ENCODE measurements around the gene MGAT3.

The MGAT3 gene

DNA sequence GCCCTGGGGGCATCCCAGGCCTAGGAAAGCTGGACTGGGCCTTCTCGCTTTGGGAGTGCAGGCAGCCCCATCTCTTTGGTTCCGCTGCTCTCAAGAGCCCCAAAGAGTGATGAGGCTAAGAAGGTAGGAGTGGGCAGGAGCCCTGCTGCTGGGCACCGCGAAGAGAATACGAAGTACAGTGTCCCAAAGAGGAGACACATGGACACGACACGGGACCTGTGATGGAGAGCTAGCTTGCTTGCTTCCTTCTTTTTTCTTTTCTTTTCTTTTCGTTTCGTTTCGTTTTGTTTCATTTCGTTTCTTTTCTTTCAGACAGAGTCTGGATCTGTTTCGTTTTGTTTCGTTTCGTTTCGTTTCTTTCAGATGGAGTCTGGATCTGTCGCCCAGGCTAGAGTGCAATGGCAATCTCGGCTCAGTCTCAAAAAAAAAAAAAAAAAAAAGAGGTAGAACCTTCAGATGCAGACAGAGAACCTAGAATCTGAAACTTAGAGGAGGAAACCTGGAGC, 10.6 kb downstream of the MGAT3 start:
- Mint-ChIP-seq H3K36me3 (ENCODE audit: low read depth) (no peaks in the 10 kb centered on the region), H3K4me3 (no peak overlapping the region), H3K27me3 (peaks cover 16% of the 10 kb centered on the region), H3K9me3 (no peaks in the 10 kb centered on the region), H3K4me1 (ENCODE audit: low read depth) (peaks cover 91% of the 10 kb centered on the region), H3K27ac (peak overlapping the region; percentile 73)
- intact Hi-C loops (cut with micrococcal nuclease), result no loop called here

- Mint-ChIP-seq H3K9me3 (no peaks in the 10 kb centered on the region), H3K27me3 (peaks cover 19% of the 10 kb centered on the region), H3K27ac (peak overlapping the region; percentile 73), H3K4me1 (ENCODE audit: low read depth) (peaks cover 90% of the 10 kb centered on the region), H3K4me3 (no peak overlapping the region), H3K36me3 (ENCODE audit: low read depth) (no peaks in the 10 kb centered on the region)
- intact Hi-C loops (cut with micrococcal nuclease), result no loop called here
Observed at GRCh38 chr22:39468487-39469325, 11.9 kb downstream of the MGAT3 start.

DNA sequence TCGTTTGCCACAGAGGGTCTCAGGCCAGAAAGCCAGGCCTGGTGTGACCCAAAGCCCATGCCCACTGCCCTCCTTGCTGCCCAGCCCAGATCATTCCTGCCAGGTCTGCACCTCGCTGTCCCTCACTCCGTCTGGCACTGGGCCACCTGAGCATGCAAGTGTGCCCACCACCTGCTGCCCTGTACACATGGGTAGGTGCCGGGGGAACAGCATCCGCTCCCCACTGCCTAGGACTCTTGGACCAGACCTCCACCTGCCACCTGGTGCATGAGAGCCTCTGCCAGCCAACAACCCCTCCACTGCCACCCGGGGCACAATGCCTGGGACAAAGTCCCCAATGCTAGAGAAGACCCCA, 12.5 kb downstream of the MGAT3 start:
- peaks cover 85% of the 10 kb centered on the region for H3K4me1 Mint-ChIP-seq (ENCODE audit: low read depth)
- no peak overlapping the region for H3K4me3 Mint-ChIP-seq
- H3K9me3 Mint-ChIP-seq, result no peaks in the 10 kb centered on the region
- intact Hi-C loops (cut with micrococcal nuclease), result no loop called here
- H3K27me3 Mint-ChIP-seq, result peaks cover 17% of the 10 kb centered on the region
- H3K36me3 Mint-ChIP-seq (ENCODE audit: low read depth), result no peaks in the 10 kb centered on the region
- H3K27ac Mint-ChIP-seq, result peak overlapping the region; percentile 73

DNA sequence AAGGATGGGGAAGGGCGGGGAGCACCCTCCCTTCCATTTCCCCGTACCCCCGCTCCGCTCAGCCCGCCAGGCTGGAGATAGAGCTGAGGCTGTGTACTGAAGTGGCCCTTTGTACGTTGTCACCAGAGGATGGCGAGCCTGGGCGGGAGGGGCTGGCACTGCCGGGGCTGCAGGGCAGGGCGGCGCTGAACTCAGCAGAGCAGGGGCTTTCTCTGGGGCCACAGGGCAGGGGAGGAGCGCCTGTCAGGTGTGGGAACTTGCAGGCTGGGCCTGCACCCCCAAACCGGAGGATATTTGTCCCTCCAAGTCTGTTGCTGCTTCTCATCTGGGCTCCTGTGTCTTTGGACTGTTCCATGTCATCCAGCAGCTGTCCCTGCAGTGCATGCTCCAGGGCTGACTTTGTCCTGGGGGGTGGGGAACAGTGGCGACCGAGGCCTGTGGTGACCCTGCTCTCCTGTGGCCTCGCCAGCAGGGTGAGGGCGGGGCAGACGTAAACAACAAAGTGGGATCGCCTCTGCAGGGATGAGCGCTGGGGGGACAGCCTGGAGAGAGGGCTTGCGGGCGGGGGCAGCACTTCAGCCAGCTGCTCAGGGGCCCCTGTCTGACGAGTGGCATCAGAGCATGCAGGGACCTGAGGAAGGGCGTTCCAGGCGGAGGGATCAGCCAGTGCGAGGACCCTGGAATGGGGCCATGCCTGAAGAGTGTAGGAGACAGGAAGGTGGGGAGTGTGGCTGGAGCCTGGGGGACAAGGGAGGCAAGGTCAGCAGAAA, 13.1 kb downstream of the MGAT3 start:
- Mint-ChIP-seq H3K27ac (peak overlapping the region; percentile 73), H3K4me1 (ENCODE audit: low read depth) (peaks cover 83% of the 10 kb centered on the region), H3K9me3 (no peaks in the 10 kb centered on the region), H3K27me3 (peaks cover 17% of the 10 kb centered on the region), H3K36me3 (ENCODE audit: low read depth) (no peaks in the 10 kb centered on the region), H3K4me3 (no peak overlapping the region)
- intact Hi-C loops (cut with micrococcal nuclease), result no loop called here

DNA sequence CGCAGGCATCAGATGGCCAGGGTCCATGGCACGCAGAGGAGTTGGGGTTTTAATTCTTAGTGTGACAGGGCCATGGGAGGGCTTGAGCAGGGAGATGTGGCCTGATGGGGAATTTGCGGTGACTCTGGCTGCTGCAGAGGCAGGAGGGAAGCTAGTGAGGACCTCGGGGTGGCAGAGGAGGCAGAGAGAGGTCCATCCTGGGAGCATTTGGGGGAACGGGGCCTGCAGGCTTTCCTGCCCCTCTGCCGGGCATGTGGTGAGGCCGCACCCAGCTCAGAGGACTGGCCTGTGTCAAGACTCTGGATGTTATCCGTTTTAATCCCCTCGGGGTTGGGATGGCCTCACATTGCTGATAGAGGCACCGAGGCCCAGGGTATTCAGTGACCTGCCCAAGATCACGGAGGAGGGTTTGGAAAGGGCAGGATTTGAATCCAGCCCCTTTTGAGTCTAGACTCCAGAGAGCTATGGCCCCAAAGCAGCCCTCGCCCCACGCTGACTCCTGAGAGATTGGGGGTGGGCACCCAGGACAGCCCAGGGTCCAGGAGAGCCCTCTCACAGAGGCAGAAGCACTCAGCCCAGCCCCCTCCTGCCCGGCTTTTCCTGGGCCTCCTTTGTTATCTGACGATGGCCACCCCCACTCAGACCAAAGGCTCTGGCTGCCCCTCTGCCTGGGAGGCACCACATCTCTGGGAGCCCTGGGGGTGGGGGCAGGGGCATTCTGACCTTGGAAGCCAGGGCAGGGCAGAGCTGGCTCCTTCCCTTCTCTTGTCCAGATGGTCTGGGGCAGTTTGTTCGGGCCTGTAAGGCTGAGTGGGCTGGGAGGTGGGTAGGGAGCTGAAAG, 13.9 kb downstream of the MGAT3 start:
- Mint-ChIP-seq H3K36me3 (ENCODE audit: low read depth) (no peaks in the 10 kb centered on the region), H3K9me3 (no peaks in the 10 kb centered on the region), H3K27ac (peak overlapping the region; percentile 73), H3K4me1 (ENCODE audit: low read depth) (peaks cover 75% of the 10 kb centered on the region), H3K4me3 (no peak overlapping the region), H3K27me3 (peaks cover 17% of the 10 kb centered on the region)
- intact Hi-C loops (cut with micrococcal nuclease), result no loop called here

GRCh38 chr22:39471381-39472141, 14.7 kb downstream of the MGAT3 start:
- intact Hi-C loops (cut with micrococcal nuclease), result no loop called here
- peak overlapping the region; percentile 71 for H3K27ac Mint-ChIP-seq
- H3K4me3 Mint-ChIP-seq, result peak overlapping the region; percentile 5

DNA sequence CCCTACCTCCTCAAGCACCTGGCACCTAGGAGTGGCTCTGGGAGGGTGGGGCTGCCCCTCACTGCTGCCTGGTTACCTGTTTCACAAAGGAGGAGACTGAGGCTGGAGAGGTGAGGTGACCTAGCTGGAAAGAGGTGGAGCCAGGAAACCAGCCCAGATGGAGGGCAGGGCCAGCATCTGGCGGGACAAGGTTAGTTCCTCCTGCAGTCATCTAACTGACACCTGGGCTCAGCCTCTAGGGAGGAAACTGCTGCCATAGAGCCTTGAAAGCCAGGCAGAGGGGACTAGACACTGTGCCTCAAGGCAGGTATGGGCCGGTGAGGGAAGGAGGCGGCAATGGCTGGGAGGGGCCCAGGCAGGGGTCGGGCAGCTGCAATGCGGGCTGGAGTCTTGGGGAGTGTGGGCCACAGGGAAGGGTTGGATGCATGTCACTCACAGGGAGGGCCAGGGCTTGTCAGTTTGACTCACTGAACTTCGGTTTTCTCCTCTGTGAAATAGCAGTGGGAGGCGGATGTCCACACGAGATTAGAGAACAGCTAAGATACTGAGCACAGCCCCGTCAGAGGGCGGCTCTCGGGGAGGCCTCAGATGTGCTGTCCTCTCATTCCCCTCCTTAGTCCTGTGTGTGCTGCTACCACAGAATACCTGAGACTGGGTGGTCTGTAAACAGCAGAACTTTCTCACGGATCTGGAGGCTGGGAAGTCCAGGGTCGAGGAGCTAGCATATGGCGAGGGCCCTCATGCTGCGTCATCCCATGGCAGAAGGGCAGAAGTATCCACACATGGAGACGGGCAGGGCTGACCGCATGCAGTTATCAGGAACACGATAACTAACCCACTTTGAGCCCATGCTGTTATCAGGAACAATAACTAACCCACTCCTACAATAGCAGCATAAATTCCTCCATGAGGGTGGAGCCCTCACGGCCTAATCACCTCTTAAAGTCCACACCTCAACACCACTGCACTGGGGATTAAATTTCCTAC, 16.1 kb downstream of the MGAT3 start:
- Mint-ChIP-seq H3K4me3 (no peak overlapping the region), H3K27ac (peak overlapping the region; percentile 71), H3K4me1 (ENCODE audit: low read depth) (peaks cover 53% of the 10 kb centered on the region), H3K27me3 (peaks cover 17% of the 10 kb centered on the region), H3K36me3 (ENCODE audit: low read depth) (no peaks in the 10 kb centered on the region), H3K9me3 (no peaks in the 10 kb centered on the region)
- intact Hi-C loops (cut with micrococcal nuclease), result no loop called here

More at GRCh38 chr22:39471381-39472141, 14.7 kb downstream of the MGAT3 start:
- Mint-ChIP-seq H3K4me1 (ENCODE audit: low read depth) (peaks cover 66% of the 10 kb centered on the region), H3K27me3 (peaks cover 17% of the 10 kb centered on the region), H3K36me3 (ENCODE audit: low read depth) (no peaks in the 10 kb centered on the region), H3K9me3 (no peaks in the 10 kb centered on the region)

GRCh38 chr22:39473851-39474250, 17.0 kb downstream of the MGAT3 start:
- H3K4me1 Mint-ChIP-seq (ENCODE audit: low read depth), result peaks cover 43% of the 10 kb centered on the region
- H3K36me3 Mint-ChIP-seq (ENCODE audit: low read depth), result no peaks in the 10 kb centered on the region
- peaks cover 10% of the 10 kb centered on the region for H3K27me3 Mint-ChIP-seq
- no peaks in the 10 kb centered on the region for H3K9me3 Mint-ChIP-seq
- H3K4me3 Mint-ChIP-seq, result no peak overlapping the region
- H3K27ac Mint-ChIP-seq, result peak overlapping the region; percentile 23
- intact Hi-C loops (cut with micrococcal nuclease), result no loop called here

DNA sequence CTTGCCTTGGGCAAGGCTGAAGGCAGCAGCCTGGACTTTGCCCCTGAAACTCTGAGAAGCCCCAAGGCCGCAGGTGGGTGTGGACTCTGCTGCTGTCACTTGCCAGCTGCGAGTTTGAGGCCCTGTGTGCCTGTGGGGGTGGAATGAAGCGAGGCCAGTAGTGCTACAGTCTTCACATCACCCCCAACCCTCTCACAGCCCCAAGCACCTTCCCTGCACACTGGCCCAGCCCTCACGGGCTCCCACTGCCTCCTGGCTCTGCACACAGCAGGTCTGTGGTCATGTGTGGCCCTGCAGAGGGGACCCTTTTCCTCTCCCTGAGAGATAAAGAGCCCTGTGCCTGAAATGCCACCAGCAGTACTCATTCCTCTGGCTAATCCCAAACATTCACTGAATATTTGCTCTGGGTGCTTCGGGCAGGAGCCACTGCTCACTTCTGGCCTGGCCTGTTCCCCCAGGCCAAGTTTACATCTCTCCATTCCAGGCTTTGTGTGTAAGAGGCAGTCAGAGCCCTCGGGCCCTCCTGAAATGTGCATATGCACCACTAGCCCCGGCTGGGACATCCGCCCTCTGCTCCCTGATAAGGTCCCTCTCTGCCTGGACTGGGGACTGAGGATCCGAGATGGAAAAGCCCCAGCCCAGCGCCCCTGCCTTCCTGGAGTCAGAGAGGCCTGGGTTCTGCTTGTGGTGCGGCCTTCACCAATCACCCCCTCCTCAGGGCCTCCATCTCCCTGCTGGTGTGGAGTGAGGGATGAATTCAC, 17.7 kb downstream of the MGAT3 start:
- intact Hi-C loops (cut with micrococcal nuclease), result no loop called here
- H3K27ac Mint-ChIP-seq, result peak overlapping the region; percentile 23
- H3K4me3 Mint-ChIP-seq, result no peak overlapping the region
- H3K4me1 Mint-ChIP-seq (ENCODE audit: low read depth), result peaks cover 36% of the 10 kb centered on the region
- H3K36me3 Mint-ChIP-seq (ENCODE audit: low read depth), result no peaks in the 10 kb centered on the region
- H3K27me3 Mint-ChIP-seq, result peaks cover 7% of the 10 kb centered on the region
- no peaks in the 10 kb centered on the region for H3K9me3 Mint-ChIP-seq

DNA sequence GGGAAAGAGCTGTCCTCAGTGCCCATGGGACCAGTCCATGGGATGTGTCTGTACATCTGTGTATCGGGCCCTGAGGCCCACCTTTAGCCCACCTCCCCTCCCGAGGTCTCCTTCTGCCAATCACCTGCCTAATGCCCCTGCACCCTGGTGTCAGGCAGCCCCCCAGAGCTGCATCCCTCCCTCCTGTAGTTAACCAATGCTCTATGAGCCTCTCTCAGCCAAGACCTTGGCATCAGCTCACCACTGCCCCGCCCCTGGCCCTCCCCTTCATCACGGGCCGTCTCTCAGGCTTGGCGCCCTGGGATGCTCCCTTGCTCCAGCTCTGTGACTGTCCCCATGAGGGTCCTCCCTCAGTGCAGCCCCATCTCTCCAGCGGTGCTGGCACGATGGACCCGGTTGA, 18.5 kb downstream of the MGAT3 start:
- H3K36me3 Mint-ChIP-seq (ENCODE audit: low read depth), result no peaks in the 10 kb centered on the region
- H3K4me1 Mint-ChIP-seq (ENCODE audit: low read depth), result peaks cover 28% of the 10 kb centered on the region
- intact Hi-C loops (cut with micrococcal nuclease), result no loop called here
- no peak overlapping the region for H3K4me3 Mint-ChIP-seq
- H3K9me3 Mint-ChIP-seq, result no peaks in the 10 kb centered on the region
- H3K27ac Mint-ChIP-seq, result no peak overlapping the region
- peaks cover 3% of the 10 kb centered on the region for H3K27me3 Mint-ChIP-seq

GRCh38 chr22:39475902-39476301, 19.1 kb downstream of the MGAT3 start:
- Mint-ChIP-seq H3K27me3 (peaks cover 3% of the 10 kb centered on the region), H3K4me3 (no peak overlapping the region), H3K27ac (no peak overlapping the region), H3K9me3 (no peaks in the 10 kb centered on the region), H3K4me1 (ENCODE audit: low read depth) (peaks cover 23% of the 10 kb centered on the region), H3K36me3 (ENCODE audit: low read depth) (no peaks in the 10 kb centered on the region)
- intact Hi-C loops (cut with micrococcal nuclease), result no loop called here

GRCh38 chr22:39476664-39477063, 19.9 kb downstream of the MGAT3 start:
- Mint-ChIP-seq H3K27ac (no peak overlapping the region), H3K9me3 (no peaks in the 10 kb centered on the region), H3K27me3 (peaks cover 5% of the 10 kb centered on the region), H3K4me1 (ENCODE audit: low read depth) (peaks cover 17% of the 10 kb centered on the region), H3K4me3 (no peak overlapping the region), H3K36me3 (ENCODE audit: low read depth) (no peaks in the 10 kb centered on the region)
- intact Hi-C loops (cut with micrococcal nuclease), result no loop called here

Measured in dendritic cell treated with granulocyte-macrophage colony-stimulating factor and Interleukin-4, amounts not matched to agents 40 ng/mL and 50 ng/mL, for 4 days (primary cell).